SK-N-SH (cell line): ENCODE measurements around the gene ATP7B. TPM values are rescaled to one million over a fixed set of nuclear protein-coding genes. Genes with fewer than 3 reads are reported as not detected.

Experiments used
- CTCF ChIA-PET: fragments of 300-600, 350-600 bp; formaldehyde crosslinking; extraction: SDS; loops from one replicate; lab custom pipeline; 2021; lab: Yijun Ruan, JAX
- POLR2A ChIA-PET: fragments of 350-600 bp; sonication (Branson Sonifier 250); formaldehyde crosslinking; extraction: SDS; loops from one replicate; lab custom pipeline; 2020; ENCODE audit warnings: antibody characterized with exemption, inconsistent platforms; lab: Yijun Ruan, JAX
- DNase-seq: peaks from one replicate; pipeline ENCODE4 v3.0.0; 2012
- H2AFZ ChIP-seq: fragments of 200-600 bp; sonication (generic); 2 replicates; pipeline ENCODE4 v1.8.1; 2016; ENCODE audit warnings: antibody characterized with exemption, mild to moderate bottlenecking, low read depth
- H3F3A ChIP-seq: fragments of 200-600 bp; sonication (generic); replicated peaks from 2 replicates; pipeline ENCODE3; 2016; ENCODE audit warnings: antibody characterized with exemption, mild to moderate bottlenecking; ENCODE audit not compliant: insufficient read depth
- H3K27ac ChIP-seq, 2 experiments: fragments of 200-500 bp in 1 of 2; fragments of 200-600 bp in 1 of 2; sonication (Bioruptor generic) in 1 of 2; sonication (generic), shearing (Covaris generic) in 1 of 2; 2 replicates each; pipeline versions ENCODE4 v1.5.1 to v1.6.1; 2014 to 2016; ENCODE audit warnings: low read depth in 2 of 2, inconsistent platforms in 1 of 2, low read length in 1 of 2, mild to moderate bottlenecking in 1 of 2, mixed read lengths in 1 of 2
- H3K27me3 ChIP-seq: fragments of 200-600 bp; sonication (generic), shearing (Covaris generic); 2 replicates; pipeline ENCODE4 v1.6.1; 2016; ENCODE audit warnings: mixed run types; ENCODE audit not compliant: insufficient read depth
- H3K36me3 ChIP-seq, 2 experiments: fragments of 200-500 bp in 1 of 2; fragments of 200-600 bp in 1 of 2; sonication (Bioruptor generic) in 1 of 2; sonication (generic) in 1 of 2; replicated peaks in 1 of 2; 2 replicates each; pipeline versions ENCODE3 to v1.5.1; 2014 to 2016; ENCODE audit warnings: low read length in 1 of 2, mild to moderate bottlenecking in 1 of 2; ENCODE audit not compliant: insufficient read depth in 2 of 2, control insufficient read depth in 1 of 2
- H3K4me1 ChIP-seq, 2 experiments: fragments of 200-500 bp in 1 of 2; fragments of 200-600 bp in 1 of 2; sonication (Bioruptor generic) in 1 of 2; sonication (generic), shearing (Covaris generic) in 1 of 2; 2 replicates each; pipeline versions ENCODE4 v1.5.1 to v1.6.1; 2014 to 2016; ENCODE audit warnings: low read depth in 1 of 2, low read length in 1 of 2, mixed run types in 1 of 2; ENCODE audit not compliant: insufficient read depth in 2 of 2, control insufficient read depth in 1 of 2
- H3K4me2 ChIP-seq: fragments of 200-600 bp; sonication (generic), shearing (Covaris generic); 2 replicates; pipeline ENCODE4 v1.6.1; 2017; ENCODE audit warnings: mixed run types
- H3K4me3 ChIP-seq, 2 experiments: fragments of 200-500 bp in 1 of 2; fragments of 200-600 bp in 1 of 2; sonication (Bioruptor generic) in 1 of 2; sonication (generic), shearing (Covaris generic) in 1 of 2; 2 replicates each; pipeline versions ENCODE4 v1.5.1 to v1.8.1; 2014 to 2016; ENCODE audit warnings: low read depth in 2 of 2, inconsistent platforms in 1 of 2, low read length in 1 of 2, mild to moderate bottlenecking in 1 of 2, mixed read lengths in 1 of 2, moderate library complexity in 1 of 2
- H3K79me2 ChIP-seq: fragments of 200-600 bp; sonication (generic); 2 replicates; pipeline ENCODE4 v1.8.1; 2017; ENCODE audit warnings: mild to moderate bottlenecking; ENCODE audit not compliant: insufficient read depth
- H3K9ac ChIP-seq: fragments of 200-600 bp; sonication (generic); 2 replicates; pipeline ENCODE4 v1.6.1; 2017; ENCODE audit warnings: mixed run types
- H3K9me2 ChIP-seq: fragments of 200-600 bp; sonication (generic); 2 replicates; pipeline ENCODE4 v1.6.1; 2017; ENCODE audit warnings: mixed run types
- H3K9me3 ChIP-seq: fragments of 200-600 bp; sonication (generic); 2 replicates; pipeline ENCODE4 v1.6.1; 2017; ENCODE audit warnings: mixed run types, mild to moderate bottlenecking, moderate library complexity
- H4K20me1 ChIP-seq: fragments of 200-600 bp; sonication (generic); 2 replicates; pipeline ENCODE4 v1.6.1; 2017; ENCODE audit warnings: mild to moderate bottlenecking, mixed run types; ENCODE audit not compliant: insufficient read depth
- CHD2 ChIP-seq: fragments of 150-350 bp; IDR thresholded peaks from 2 replicates; pipeline ENCODE4 v1.6.1; 2018; ENCODE audit warnings: low read length; ENCODE audit not compliant: partially characterized antibody
- EP300 ChIP-seq, 2 experiments: IDR thresholded peaks; 2 replicates each; pipeline versions ENCODE4 v1.4.0 to v1.6.1; 2012; ENCODE audit warnings: borderline replicate concordance in 1 of 2, low read depth in 1 of 2, low read length in 1 of 2
- EZH2phosphoT487 ChIP-seq: fragments of 200-600 bp; sonication (generic); IDR thresholded peaks from 2 replicates; pipeline ENCODE4 v1.6.1; 2017; ENCODE audit warnings: low read depth, mixed run types, mild to moderate bottlenecking, antibody characterized with exemption, moderate library complexity, borderline replicate concordance
- FOXJ3 ChIP-seq: sonication (generic); formaldehyde crosslinking; IDR thresholded peaks from 2 replicates; pipeline ENCODE4 v1.5.1; 2020; ENCODE audit warnings: mild to moderate bottlenecking, missing genetic modification reagents
- FOXM1 ChIP-seq: IDR thresholded peaks from 2 replicates; pipeline ENCODE4 v1.4.0; 2012; ENCODE audit warnings: low read depth, mild to moderate bottlenecking
- GATA2 ChIP-seq: sonication (generic); formaldehyde crosslinking; IDR thresholded peaks from 2 replicates; pipeline ENCODE4 v1.5.0; 2020; ENCODE audit warnings: mild to moderate bottlenecking, missing genetic modification reagents
- JUND ChIP-seq: IDR thresholded peaks from 2 replicates; pipeline ENCODE4 v1.4.0; 2012
- MXI1 ChIP-seq: IDR thresholded peaks from 2 replicates; pipeline ENCODE4 v1.6.1; 2012; ENCODE audit warnings: mild to moderate bottlenecking, low read depth, low read length, improper control_type of control experiment
- NFIC ChIP-seq: IDR thresholded peaks from 2 replicates; pipeline ENCODE4 v1.4.0; 2012; ENCODE audit warnings: borderline replicate concordance
- NRF1 ChIP-seq: IDR thresholded peaks from 2 replicates; pipeline ENCODE4 v1.6.1; 2012; ENCODE audit warnings: low read depth, mild to moderate bottlenecking, low read length
- RXRA ChIP-seq: IDR thresholded peaks from 2 replicates; pipeline ENCODE4 v1.4.0; 2012; ENCODE audit warnings: low read depth, mild to moderate bottlenecking, borderline replicate concordance
- SMC3 ChIP-seq: IDR thresholded peaks from 2 replicates; pipeline ENCODE4 v1.6.1; 2012; ENCODE audit warnings: low read depth, low read length, improper control_type of control experiment
- TCF12 ChIP-seq: IDR thresholded peaks from 2 replicates; pipeline ENCODE4 v1.4.0; 2012
- TEAD4 ChIP-seq: IDR thresholded peaks from 2 replicates; pipeline ENCODE4 v1.4.0; 2012; ENCODE audit warnings: mild to moderate bottlenecking, borderline replicate concordance; ENCODE audit not compliant: insufficient read depth
- YY1 ChIP-seq: IDR thresholded peaks from 2 replicates; pipeline ENCODE4 v1.4.0; 2012; ENCODE audit warnings: low read depth, mild to moderate bottlenecking
- WGBS: methylation state at CpG from one replicate; pipeline ENCODE4 v1.1.6; 2017; ENCODE audit warnings: low lambda C conversion rate; 5-methylcytosine and 5-hydroxymethylcytosine counted together
- polyA plus RNA-seq, 3 experiments: library from polyadenylated mRNA; depleted of rRNA; stranded (reverse); fragments of >200 nt; gene quantifications; 2 replicates each; pipeline ENCODE4 v1.2.3, GENCODE V29; 2012
- TF ChIP-seq, protein P1 (sequence below): IDR thresholded peaks from 2 replicates; pipeline ENCODE4 v1.4.0; 2012; ENCODE audit warnings: low read depth, borderline replicate concordance
- TF ChIP-seq, protein P2 (sequence below): fragments of 150-350 bp; IDR thresholded peaks from 2 replicates; pipeline ENCODE4 v1.6.1; 2017; ENCODE audit warnings: antibody characterized with exemption, low read length, low read depth, borderline replicate concordance
- TF ChIP-seq, protein P3 (sequence below): IDR thresholded peaks from 2 replicates; pipeline ENCODE4 v1.6.1; 2012; ENCODE audit warnings: mild to moderate bottlenecking, low read depth, low read length, moderate library complexity
- TF ChIP-seq, protein P4 (sequence below): IDR thresholded peaks from 2 replicates; pipeline ENCODE4; 2012
- TF ChIP-seq, protein P5 (sequence below): fragments of 200-600 bp; sonication (generic); IDR thresholded peaks from 2 replicates; pipeline ENCODE4 v1.6.1; 2017; ENCODE audit warnings: antibody characterized with exemption, mild to moderate bottlenecking, moderate library complexity

ATP7B gene
- polyA plus RNA-seq, 1 of the 3 experiments (the other 2 are of a cell fraction), result 4.4 TPM

DNA sequence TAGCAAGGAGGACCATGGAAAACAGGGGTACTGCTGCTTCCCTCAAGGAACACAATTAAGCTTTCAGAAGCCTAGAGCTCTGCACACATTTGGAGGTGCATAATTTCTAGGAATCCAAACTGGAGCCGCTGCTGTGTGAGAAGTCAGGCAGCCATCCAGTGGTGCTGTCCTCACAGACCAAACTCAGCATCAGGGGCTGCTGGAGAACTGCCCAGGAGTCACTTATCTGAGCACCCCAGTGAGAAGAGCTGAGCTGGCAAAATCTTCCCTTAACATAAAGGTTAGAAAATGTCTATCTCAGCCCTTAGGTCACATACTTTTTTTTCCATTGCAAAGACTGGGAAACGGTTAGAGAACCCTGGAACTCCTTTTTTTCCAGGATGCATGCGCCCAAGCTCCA is 72.8 kb downstream of the ATP7B start:
- no peak overlapping the region for H2AFZ ChIP-seq
- no peak overlapping the region for H3K9ac ChIP-seq
- no peaks in the 10 kb centered on the region for H3K79me2 ChIP-seq
- ChIA-PET POLR2A (no interaction called here), CTCF (no interaction called here)
- DNase-seq, result no peak
- H3F3A ChIP-seq, result no peaks in the 10 kb centered on the region
- no peaks in the 10 kb centered on the region for H3K9me3 ChIP-seq
- no peak overlapping the region for H3K27ac ChIP-seq
- no peaks in the 10 kb centered on the region for H3K9me2 ChIP-seq
- H3K4me1 ChIP-seq, result no peaks in the 10 kb centered on the region
- no peaks in the 10 kb centered on the region for H3K27me3 ChIP-seq
- TF ChIP-seq GATA2 (CRISPR knock-in tag) (no peak), NFIC (no peak), FOXM1 (no peak), CHD2 (no peak), NRF1 (no peak), EZH2phosphoT487 (no peak), FOXJ3 (CRISPR knock-in tag) (no peak), MXI1 (no peak), RXRA (no peak), TEAD4 (no peak), JUND (no peak), EP300 (IDR thresholded peaks at IDR 0.05; ENCODE audit: borderline replicate concordance in 1 of 2, low read depth in 1 of 2, low read length in 1 of 2) (no peak), TCF12 (no peak), YY1 (no peak), SMC3 (no peak)
- TF ChIP-seq, protein P1, sequence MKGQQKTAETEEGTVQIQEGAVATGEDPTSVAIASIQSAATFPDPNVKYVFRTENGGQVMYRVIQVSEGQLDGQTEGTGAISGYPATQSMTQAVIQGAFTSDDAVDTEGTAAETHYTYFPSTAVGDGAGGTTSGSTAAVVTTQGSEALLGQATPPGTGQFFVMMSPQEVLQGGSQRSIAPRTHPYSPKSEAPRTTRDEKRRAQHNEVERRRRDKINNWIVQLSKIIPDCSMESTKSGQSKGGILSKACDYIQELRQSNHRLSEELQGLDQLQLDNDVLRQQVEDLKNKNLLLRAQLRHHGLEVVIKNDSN, result no peak
- TF ChIP-seq, protein P2, sequence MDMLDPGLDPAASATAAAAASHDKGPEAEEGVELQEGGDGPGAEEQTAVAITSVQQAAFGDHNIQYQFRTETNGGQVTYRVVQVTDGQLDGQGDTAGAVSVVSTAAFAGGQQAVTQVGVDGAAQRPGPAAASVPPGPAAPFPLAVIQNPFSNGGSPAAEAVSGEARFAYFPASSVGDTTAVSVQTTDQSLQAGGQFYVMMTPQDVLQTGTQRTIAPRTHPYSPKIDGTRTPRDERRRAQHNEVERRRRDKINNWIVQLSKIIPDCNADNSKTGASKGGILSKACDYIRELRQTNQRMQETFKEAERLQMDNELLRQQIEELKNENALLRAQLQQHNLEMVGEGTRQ, result no peak
- TF ChIP-seq, protein P3, sequence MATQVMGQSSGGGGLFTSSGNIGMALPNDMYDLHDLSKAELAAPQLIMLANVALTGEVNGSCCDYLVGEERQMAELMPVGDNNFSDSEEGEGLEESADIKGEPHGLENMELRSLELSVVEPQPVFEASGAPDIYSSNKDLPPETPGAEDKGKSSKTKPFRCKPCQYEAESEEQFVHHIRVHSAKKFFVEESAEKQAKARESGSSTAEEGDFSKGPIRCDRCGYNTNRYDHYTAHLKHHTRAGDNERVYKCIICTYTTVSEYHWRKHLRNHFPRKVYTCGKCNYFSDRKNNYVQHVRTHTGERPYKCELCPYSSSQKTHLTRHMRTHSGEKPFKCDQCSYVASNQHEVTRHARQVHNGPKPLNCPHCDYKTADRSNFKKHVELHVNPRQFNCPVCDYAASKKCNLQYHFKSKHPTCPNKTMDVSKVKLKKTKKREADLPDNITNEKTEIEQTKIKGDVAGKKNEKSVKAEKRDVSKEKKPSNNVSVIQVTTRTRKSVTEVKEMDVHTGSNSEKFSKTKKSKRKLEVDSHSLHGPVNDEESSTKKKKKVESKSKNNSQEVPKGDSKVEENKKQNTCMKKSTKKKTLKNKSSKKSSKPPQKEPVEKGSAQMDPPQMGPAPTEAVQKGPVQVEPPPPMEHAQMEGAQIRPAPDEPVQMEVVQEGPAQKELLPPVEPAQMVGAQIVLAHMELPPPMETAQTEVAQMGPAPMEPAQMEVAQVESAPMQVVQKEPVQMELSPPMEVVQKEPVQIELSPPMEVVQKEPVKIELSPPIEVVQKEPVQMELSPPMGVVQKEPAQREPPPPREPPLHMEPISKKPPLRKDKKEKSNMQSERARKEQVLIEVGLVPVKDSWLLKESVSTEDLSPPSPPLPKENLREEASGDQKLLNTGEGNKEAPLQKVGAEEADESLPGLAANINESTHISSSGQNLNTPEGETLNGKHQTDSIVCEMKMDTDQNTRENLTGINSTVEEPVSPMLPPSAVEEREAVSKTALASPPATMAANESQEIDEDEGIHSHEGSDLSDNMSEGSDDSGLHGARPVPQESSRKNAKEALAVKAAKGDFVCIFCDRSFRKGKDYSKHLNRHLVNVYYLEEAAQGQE, result no peak
- TF ChIP-seq, protein P4, sequence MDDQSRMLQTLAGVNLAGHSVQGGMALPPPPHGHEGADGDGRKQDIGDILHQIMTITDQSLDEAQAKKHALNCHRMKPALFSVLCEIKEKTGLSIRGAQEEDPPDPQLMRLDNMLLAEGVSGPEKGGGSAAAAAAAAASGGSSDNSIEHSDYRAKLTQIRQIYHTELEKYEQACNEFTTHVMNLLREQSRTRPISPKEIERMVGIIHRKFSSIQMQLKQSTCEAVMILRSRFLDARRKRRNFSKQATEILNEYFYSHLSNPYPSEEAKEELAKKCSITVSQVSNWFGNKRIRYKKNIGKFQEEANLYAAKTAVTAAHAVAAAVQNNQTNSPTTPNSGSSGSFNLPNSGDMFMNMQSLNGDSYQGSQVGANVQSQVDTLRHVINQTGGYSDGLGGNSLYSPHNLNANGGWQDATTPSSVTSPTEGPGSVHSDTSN, result no peak
- TF ChIP-seq, protein P5, sequence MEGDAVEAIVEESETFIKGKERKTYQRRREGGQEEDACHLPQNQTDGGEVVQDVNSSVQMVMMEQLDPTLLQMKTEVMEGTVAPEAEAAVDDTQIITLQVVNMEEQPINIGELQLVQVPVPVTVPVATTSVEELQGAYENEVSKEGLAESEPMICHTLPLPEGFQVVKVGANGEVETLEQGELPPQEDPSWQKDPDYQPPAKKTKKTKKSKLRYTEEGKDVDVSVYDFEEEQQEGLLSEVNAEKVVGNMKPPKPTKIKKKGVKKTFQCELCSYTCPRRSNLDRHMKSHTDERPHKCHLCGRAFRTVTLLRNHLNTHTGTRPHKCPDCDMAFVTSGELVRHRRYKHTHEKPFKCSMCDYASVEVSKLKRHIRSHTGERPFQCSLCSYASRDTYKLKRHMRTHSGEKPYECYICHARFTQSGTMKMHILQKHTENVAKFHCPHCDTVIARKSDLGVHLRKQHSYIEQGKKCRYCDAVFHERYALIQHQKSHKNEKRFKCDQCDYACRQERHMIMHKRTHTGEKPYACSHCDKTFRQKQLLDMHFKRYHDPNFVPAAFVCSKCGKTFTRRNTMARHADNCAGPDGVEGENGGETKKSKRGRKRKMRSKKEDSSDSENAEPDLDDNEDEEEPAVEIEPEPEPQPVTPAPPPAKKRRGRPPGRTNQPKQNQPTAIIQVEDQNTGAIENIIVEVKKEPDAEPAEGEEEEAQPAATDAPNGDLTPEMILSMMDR, result no peak
- H3K4me2 ChIP-seq, result no peak overlapping the region
- no peak overlapping the region for H3K4me3 ChIP-seq
- H4K20me1 ChIP-seq, result no peaks in the 10 kb centered on the region
- peaks cover 0 to 2% of the 10 kb centered on the region in 2 experiments for H3K36me3 ChIP-seq
- WGBS, result 65% methylated on average over 3 of the region's 3 CpGs
